ENCODE measurements around the gene VGLL4.

DNA sequence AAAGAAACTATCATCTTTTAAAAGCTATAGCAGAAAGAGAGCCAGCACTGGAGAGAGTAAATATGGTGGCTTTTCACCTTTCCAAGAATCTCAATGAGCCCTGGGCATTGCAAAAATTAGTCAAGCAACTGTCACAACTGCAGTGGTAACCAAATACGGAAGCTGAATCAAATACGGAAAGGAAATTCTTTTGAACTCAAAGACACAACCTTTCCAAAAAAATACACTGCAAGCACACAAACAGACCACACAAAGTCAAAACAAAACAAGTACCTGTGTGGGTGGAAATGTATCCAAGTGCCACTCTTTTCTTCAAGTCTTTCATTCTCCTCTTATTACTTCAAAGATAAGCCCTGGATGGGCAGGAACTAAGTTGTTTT lies 17.6 kb downstream of the VGLL4 start:
- TF ChIP-seq, protein P1, sequence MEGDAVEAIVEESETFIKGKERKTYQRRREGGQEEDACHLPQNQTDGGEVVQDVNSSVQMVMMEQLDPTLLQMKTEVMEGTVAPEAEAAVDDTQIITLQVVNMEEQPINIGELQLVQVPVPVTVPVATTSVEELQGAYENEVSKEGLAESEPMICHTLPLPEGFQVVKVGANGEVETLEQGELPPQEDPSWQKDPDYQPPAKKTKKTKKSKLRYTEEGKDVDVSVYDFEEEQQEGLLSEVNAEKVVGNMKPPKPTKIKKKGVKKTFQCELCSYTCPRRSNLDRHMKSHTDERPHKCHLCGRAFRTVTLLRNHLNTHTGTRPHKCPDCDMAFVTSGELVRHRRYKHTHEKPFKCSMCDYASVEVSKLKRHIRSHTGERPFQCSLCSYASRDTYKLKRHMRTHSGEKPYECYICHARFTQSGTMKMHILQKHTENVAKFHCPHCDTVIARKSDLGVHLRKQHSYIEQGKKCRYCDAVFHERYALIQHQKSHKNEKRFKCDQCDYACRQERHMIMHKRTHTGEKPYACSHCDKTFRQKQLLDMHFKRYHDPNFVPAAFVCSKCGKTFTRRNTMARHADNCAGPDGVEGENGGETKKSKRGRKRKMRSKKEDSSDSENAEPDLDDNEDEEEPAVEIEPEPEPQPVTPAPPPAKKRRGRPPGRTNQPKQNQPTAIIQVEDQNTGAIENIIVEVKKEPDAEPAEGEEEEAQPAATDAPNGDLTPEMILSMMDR (IDR thresholded peaks at IDR 0.05) = no peak
- TF ChIP-seq POLR2AphosphoS5 (IDR thresholded peaks at IDR 0.05) (no peak), POLR2A (IDR thresholded peaks at IDR 0.05) (no peak)
